SK-N-SH (cell line): Measurements from ENCODE around the gene POLD2.

Experiments
- CTCF ChIP-seq: fragments of 200-600 bp; sonication (generic); IDR thresholded peaks from 2 replicates; pipeline ENCODE4 v1.6.1; 2017; ENCODE audit warnings: antibody characterized with exemption, mild to moderate bottlenecking, moderate library complexity
- EP300 ChIP-seq, 2 experiments: IDR thresholded peaks; 2 replicates each; pipeline versions ENCODE4 v1.4.0 to v1.6.1; 2012; ENCODE audit warnings: borderline replicate concordance in 1 of 2, low read depth in 1 of 2, low read length in 1 of 2
- EZH2phosphoT487 ChIP-seq: fragments of 200-600 bp; sonication (generic); IDR thresholded peaks from 2 replicates; pipeline ENCODE4 v1.6.1; 2017; ENCODE audit warnings: low read depth, mixed run types, mild to moderate bottlenecking, antibody characterized with exemption, moderate library complexity, borderline replicate concordance
- NFIC ChIP-seq: IDR thresholded peaks from 2 replicates; pipeline ENCODE4 v1.4.0; 2012; ENCODE audit warnings: borderline replicate concordance
- POLR2AphosphoS5 ChIP-seq: IDR thresholded peaks from 2 replicates; pipeline ENCODE4 v1.6.1; 2012; ENCODE audit warnings: low read depth, low read length

GRCh38 chr7:44066494-44067063 is 56.8 kb downstream of the POLD2 start:
- TF ChIP-seq CTCF: no peak
- no peak for TF ChIP-seq NFIC
- peak; percentile 3; the same call in 1 of the 2 replicates for TF ChIP-seq POLR2AphosphoS5
- no peak for TF ChIP-seq EP300 (IDR thresholded peaks at IDR 0.05; ENCODE audit: borderline replicate concordance in 1 of 2, low read depth in 1 of 2, low read length in 1 of 2)
- no peak for TF ChIP-seq EZH2phosphoT487
